ENCODE measurements around the gene PLXNB2. TPM values are rescaled to one million over a fixed set of nuclear protein-coding genes. Genes with fewer than 3 reads are reported as not detected.

PLXNB2 gene
- total RNA-seq, 1 experiment from 2014 or later, result 236 TPM

DNA sequence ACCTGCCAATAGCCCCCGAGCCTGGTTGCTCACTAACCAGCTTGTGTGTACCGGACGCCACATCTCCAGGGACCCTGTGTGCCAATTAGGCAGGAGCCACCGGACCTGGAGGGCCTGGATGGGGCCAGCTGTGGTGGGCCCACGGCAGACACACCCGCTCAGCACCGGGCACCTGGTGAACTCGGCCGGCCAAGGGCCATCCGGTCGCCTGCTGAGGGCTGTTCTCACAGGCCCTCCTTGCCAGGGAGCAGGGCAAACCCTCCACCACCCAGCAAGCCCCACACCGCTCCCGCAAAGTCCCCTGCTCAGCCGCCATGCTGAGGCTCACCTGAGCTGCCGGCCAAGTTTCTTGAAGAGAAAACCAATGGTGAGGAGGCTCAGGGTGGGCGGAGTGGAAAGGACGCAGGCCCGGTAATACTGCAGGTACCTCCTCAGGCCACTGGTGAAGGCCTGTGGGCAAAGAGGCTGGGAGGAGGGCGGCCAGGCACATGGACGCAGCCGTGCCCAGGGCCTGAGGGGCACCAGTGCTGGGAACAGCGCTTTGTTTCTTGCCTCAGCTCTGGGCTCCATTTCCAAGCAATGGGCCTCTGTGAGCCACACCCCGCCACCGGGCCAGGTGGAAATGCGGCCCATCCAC, 79.7 kb downstream of the PLXNB2 start:
- Histone ChIP-seq H3K36me3 (ENCODE audit: control insufficient read depth in 1 of 2, insufficient read depth in 2 of 2, low read length in 2 of 2) (peaks cover 9 to 10% of the 10 kb centered on the region in 2 experiments; a peak in 2 of 4 replicates), H3K27ac (ENCODE audit: low read depth, low read length) (no peak overlapping the region), H2AFZ (ENCODE audit: low read depth, low read length, poor library complexity, severe bottlenecking) (no peak overlapping the region), H3K27me3 (ENCODE audit: insufficient read depth, low read length) (no peaks in the 10 kb centered on the region), H3K4me1 (ENCODE audit: control insufficient read depth in 1 of 2, insufficient read depth in 2 of 2, low read length in 2 of 2) (no peaks in the 10 kb centered on the region), H3K79me2 (ENCODE audit: insufficient read depth, low read length) (peaks cover 9% of the 10 kb centered on the region), H3K4me3 (replicated peaks in 1 of 2; ENCODE audit: low read depth in 1 of 2, low read length in 2 of 2) (no peak overlapping the region), H3K4me2 (ENCODE audit: low read length) (no peak overlapping the region), H3K9me2 (ENCODE audit: insufficient read depth) (no peaks in the 10 kb centered on the region), H3K9me3 (ENCODE audit: control insufficient read depth in 1 of 2, insufficient read depth in 1 of 2, low read depth in 1 of 2, low read length in 2 of 2) (no peaks in the 10 kb centered on the region), H3K9ac (ENCODE audit: low read length) (no peak overlapping the region), H4K20me1 (ENCODE audit: insufficient read depth) (no peaks in the 10 kb centered on the region)
- CTCF ChIA-PET, result no interaction called here
- intact Hi-C loops (cut with micrococcal nuclease), result no loop called here
- POLR2A ChIA-PET, result no interaction called here
- TF ChIP-seq EGR1 (IDR thresholded peaks at IDR 0.05; ENCODE audit: low read depth) (no peak), EZH2phosphoT487 (IDR thresholded peaks at IDR 0.05; ENCODE audit: borderline replicate concordance) (no peak), ZNF274 (IDR thresholded peaks at IDR 0.05; ENCODE audit: low read depth, low read length) (no peak), EZH2 (IDR thresholded peaks at IDR 0.05) (no peak), RAD21 (IDR thresholded peaks at IDR 0.05; ENCODE audit: low read depth) (no peak), CBX3 (IDR thresholded peaks at IDR 0.05; ENCODE audit: low read depth) (no peak)
- TF ChIP-seq, protein P1, sequence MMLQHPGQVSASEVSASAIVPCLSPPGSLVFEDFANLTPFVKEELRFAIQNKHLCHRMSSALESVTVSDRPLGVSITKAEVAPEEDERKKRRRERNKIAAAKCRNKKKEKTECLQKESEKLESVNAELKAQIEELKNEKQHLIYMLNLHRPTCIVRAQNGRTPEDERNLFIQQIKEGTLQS (IDR thresholded peaks at IDR 0.05), result no peak
- TF ChIP-seq, protein P2, sequence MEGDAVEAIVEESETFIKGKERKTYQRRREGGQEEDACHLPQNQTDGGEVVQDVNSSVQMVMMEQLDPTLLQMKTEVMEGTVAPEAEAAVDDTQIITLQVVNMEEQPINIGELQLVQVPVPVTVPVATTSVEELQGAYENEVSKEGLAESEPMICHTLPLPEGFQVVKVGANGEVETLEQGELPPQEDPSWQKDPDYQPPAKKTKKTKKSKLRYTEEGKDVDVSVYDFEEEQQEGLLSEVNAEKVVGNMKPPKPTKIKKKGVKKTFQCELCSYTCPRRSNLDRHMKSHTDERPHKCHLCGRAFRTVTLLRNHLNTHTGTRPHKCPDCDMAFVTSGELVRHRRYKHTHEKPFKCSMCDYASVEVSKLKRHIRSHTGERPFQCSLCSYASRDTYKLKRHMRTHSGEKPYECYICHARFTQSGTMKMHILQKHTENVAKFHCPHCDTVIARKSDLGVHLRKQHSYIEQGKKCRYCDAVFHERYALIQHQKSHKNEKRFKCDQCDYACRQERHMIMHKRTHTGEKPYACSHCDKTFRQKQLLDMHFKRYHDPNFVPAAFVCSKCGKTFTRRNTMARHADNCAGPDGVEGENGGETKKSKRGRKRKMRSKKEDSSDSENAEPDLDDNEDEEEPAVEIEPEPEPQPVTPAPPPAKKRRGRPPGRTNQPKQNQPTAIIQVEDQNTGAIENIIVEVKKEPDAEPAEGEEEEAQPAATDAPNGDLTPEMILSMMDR (IDR thresholded peaks at IDR 0.05 in 2 of 3, conservative IDR thresholded peaks at IDR 0.05 in 1 of 3; ENCODE audit: borderline replicate concordance in 1 of 3, insufficient read depth in 1 of 3, low read depth in 2 of 3, low read length in 2 of 3), result no peak
- TF ChIP-seq, protein P3, sequence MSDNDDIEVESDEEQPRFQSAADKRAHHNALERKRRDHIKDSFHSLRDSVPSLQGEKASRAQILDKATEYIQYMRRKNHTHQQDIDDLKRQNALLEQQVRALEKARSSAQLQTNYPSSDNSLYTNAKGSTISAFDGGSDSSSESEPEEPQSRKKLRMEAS (IDR thresholded peaks at IDR 0.05), result no peak
- no TSS peak for BruUV-seq (replicated peaks)
- DNase-seq (ENCODE audit: low read depth, low spot score), result no peak
- RAD21 ChIA-PET (ENCODE audit: low non-redundant PET in 1 of 2, low total read pairs in 2 of 2, uncharacterized antibody in 2 of 2, unreplicated experiment in 2 of 2), result no interaction called here
- ATAC-seq, result no peak
